Measurements from ENCODE around the gene IGSF10.

The IGSF10 gene

DNA sequence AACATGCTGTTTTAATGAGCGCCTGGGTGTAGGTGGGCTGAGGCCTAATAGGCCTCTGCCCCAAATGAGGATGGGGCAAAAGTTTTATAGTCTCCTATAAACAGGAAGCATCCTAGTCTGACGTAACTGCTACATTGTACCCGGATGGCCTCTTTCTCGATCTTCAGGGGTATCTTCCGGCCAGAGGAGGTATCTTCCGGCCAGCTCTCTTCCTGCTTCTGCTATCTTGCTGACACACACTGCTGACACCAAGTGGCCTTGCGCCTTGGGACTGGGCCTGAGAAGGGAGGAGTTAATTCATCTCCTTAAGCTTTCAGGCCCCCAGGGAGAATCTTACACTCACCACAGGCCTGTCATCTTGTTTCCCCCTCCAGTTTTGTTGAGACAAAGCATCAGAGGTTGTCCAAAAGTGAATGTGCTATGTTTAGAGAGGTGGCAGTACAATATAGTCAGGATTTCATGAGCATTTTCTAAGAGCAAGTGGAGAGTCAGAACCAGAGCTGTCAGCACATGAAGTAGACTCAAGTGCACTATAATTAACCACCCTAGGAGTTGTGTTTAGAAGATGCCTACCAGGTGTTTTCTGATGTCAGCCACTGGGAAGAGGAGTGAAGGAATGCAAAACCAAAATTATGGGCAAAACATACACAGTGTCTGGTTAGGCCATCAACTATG lies 15.6 kb upstream of the IGSF10 start:
- H3K36me3 Mint-ChIP-seq: no peaks in the 10 kb centered on the region
- H3K27ac Mint-ChIP-seq: no peak overlapping the region
- H3K4me3 Mint-ChIP-seq: no peak overlapping the region
- H3K27me3 Mint-ChIP-seq: peaks cover 9% of the 10 kb centered on the region
- H3K4me1 Mint-ChIP-seq: no peaks in the 10 kb centered on the region
- H3K9me3 Mint-ChIP-seq: no peaks in the 10 kb centered on the region

DNA sequence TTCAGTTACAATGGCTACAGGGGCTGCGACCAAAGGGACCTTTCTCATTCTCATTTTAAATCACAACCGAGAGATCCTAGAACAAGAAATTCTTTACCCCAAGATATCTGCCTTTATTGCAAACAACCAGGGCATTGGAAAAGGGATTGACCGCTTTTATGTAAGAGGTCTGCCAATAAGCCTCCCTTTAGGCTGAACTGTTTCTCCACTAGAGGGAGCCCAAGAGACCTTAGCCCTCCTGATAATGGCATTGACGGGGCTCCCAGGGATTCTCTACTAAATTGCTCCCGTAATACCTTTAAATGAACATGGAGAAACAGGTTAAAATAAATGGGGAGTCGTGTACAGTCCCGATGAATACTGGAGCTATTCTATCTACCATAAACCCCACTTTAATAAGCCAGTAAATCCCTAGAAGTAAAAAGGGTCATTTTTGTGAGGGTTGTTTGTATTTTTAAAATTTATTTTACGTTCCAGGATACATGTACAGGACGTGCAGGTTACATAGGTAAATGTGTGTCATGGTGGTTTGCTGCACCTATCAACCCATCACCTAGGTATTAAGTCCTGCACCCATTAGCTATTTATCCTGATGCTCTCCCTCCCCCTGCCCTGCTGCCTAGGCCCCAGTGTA lies 7.5 kb upstream of the IGSF10 start:
- Mint-ChIP-seq H3K27ac (no peak overlapping the region), H3K9me3 (no peaks in the 10 kb centered on the region), H3K27me3 (peaks cover 6% of the 10 kb centered on the region), H3K4me3 (no peak overlapping the region), H3K4me1 (no peaks in the 10 kb centered on the region), H3K36me3 (no peaks in the 10 kb centered on the region)

DNA sequence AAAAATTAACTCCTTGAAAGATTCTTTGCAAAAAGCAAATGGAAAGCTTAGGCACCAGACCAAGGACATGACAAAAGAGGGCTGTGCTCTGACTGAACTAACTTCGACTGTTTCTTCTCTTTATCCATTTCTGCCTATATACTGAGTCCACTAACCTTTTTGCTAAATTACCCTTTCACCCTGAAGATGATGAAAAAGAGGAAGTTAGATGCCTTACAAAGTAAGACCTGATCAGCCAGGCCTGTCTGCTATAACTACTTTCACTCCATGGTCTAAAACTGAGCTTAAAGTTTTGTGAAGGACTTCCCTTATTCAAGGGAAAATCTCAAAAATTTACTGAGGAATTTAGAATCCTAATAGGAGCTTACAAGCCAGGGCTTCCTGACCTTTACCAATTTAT lies 6.2 kb upstream of the IGSF10 start:
- Mint-ChIP-seq H3K4me3 (no peak overlapping the region), H3K36me3 (no peaks in the 10 kb centered on the region), H3K9me3 (no peaks in the 10 kb centered on the region), H3K27me3 (peaks cover 8% of the 10 kb centered on the region), H3K27ac (no peak overlapping the region), H3K4me1 (no peaks in the 10 kb centered on the region)

DNA sequence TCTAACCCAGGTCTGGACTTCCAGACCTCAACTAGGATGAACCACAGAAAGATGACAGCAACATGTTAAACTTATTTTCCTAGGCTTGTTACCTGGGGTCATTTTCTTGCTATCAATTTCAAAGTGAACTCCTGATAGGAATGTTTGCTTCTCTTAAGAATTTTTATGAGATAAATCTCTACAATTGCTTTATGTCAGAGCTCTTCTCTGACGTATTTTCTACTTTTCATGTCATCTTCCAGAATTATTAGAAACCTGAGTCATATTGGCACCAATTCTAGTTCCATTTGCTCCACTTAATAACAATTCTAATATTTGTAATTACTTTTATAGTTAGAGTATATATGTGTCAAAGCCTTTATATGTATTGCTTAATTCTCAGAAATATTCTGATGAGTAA lies 2.1 kb upstream of the IGSF10 start:
- Mint-ChIP-seq H3K27me3 (peaks cover 17% of the 10 kb centered on the region), H3K4me3 (no peak overlapping the region), H3K27ac (no peak overlapping the region), H3K9me3 (no peaks in the 10 kb centered on the region), H3K4me1 (no peaks in the 10 kb centered on the region), H3K36me3 (no peaks in the 10 kb centered on the region)

DNA sequence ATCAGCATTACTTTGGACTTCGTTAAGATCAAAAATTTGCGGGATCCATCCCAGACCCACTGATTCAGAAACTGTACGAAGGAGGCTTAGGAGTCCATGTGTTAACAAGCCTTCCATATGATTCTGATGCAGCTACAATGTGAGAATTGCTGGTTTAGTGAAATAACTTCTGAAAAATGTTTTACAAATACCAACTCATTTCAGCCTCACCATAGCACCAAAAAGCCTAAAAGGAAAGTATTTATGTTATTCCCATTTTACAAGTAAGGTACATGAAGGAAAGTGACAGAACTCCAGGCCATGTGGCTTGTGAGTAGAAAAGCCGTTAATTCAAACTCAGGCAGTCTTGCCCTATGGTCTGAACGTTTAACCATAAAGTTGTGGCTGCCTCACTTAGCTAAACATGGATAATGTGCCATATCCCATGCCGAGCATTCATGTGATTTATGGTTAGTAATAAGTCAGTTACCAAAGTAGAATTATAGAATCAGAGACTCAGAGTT lies 1.5 kb upstream of the IGSF10 start:
- H3K27ac Mint-ChIP-seq: no peak overlapping the region
- H3K36me3 Mint-ChIP-seq: no peaks in the 10 kb centered on the region
- no peaks in the 10 kb centered on the region for H3K4me1 Mint-ChIP-seq
- H3K9me3 Mint-ChIP-seq: no peaks in the 10 kb centered on the region
- H3K27me3 Mint-ChIP-seq: peaks cover 17% of the 10 kb centered on the region
- no peak overlapping the region for H3K4me3 Mint-ChIP-seq

DNA sequence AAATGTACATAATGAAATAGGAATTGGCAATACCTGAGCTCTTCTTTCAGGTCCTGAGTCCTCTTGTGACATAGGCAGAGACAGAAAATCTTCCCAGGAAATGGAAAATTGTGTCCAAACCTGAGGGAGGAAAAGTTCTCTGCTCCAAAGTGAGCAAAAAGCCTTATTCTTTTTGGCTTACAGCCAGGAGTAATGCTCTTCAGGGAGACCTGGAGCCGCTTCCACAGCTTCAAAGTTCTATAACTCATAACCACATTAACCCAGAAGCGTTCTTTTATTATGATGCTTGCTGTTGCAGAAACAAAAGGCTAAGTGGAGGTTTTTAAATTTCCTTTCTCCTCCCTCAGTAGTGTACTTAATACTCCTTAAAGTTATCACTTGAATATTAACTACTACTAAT lies 633 bp downstream of the IGSF10 start:
- peaks cover 15% of the 10 kb centered on the region for H3K27me3 Mint-ChIP-seq
- no peaks in the 10 kb centered on the region for H3K4me1 Mint-ChIP-seq

DNA sequence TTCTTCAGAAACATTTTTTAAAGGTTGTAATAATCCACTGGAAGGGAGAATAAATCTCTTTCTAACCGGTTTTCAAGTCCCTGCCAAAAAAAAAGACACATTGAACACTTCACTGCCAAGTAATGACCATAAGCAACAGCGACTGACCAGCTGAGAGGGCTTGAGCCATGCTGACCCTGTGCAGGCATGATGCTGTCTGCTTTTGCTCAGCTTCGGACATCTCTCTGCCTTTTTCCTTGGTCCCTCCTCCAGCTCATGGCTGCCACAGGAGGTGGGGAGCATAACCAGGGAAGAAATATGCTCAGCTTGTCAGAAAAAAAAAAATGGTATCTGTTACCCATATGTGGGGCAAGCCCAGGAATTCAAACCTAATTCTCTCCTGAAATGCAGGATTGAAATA lies 1.5 kb downstream of the IGSF10 start:
- H3K36me3 Mint-ChIP-seq: no peaks in the 10 kb centered on the region
- no peaks in the 10 kb centered on the region for H3K9me3 Mint-ChIP-seq
- H3K27me3 Mint-ChIP-seq: peaks cover 14% of the 10 kb centered on the region
- no peaks in the 10 kb centered on the region for H3K4me1 Mint-ChIP-seq
- H3K27ac Mint-ChIP-seq: no peak overlapping the region
- H3K4me3 Mint-ChIP-seq: no peak overlapping the region

More for the DNA sequence above, 633 bp downstream of the IGSF10 start:
- H3K9me3 Mint-ChIP-seq: no peaks in the 10 kb centered on the region
- no peaks in the 10 kb centered on the region for H3K36me3 Mint-ChIP-seq
- peak overlapping the region; percentile 8 for H3K4me3 Mint-ChIP-seq
- H3K27ac Mint-ChIP-seq: no peak overlapping the region

DNA sequence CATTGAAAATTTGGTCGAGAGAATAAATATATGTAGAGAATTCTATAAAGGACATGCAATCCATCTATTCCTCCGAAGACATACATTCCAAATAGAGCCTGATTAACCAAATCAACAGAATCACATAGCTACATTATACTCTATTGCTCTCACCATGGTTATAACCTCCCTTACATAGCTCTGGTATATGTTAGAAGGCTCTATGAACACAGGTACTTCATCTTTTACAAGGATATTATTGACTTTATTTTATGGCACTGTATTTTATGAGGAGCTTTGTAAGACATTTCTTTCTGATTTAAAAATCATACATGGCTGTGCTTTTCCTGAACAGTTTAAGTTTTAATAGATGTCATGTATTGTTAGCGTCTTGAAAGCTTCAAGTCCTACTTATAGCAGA lies 4.8 kb downstream of the IGSF10 start:
- Mint-ChIP-seq H3K27me3 (peaks cover 4% of the 10 kb centered on the region), H3K27ac (no peak overlapping the region), H3K36me3 (no peaks in the 10 kb centered on the region), H3K9me3 (no peaks in the 10 kb centered on the region), H3K4me1 (no peaks in the 10 kb centered on the region), H3K4me3 (no peak overlapping the region)

DNA sequence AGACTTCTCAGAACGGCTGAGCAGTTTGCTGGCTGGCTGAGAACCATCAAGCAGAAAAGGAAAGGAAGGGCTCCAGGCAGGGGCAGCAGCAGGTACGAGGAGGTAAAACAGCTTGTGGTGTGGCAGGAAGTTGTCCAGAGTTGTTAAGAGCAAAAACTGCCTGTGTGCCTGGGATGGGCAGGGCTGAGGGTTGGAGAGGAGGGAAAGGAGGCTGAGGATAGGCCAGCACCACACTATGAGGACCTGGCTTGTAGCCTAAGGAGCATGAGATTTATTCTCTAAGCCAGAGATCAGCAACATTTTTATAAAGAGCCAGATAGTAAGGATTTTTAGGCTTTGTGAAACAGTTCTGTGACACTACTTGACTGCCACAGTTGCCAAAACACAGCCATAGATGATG lies 8.0 kb downstream of the IGSF10 start:
- H3K27ac Mint-ChIP-seq: no peak overlapping the region
- no peaks in the 10 kb centered on the region for H3K36me3 Mint-ChIP-seq
- H3K9me3 Mint-ChIP-seq: no peaks in the 10 kb centered on the region
- peaks cover 4% of the 10 kb centered on the region for H3K27me3 Mint-ChIP-seq
- H3K4me1 Mint-ChIP-seq: no peaks in the 10 kb centered on the region
- no peak overlapping the region for H3K4me3 Mint-ChIP-seq

DNA sequence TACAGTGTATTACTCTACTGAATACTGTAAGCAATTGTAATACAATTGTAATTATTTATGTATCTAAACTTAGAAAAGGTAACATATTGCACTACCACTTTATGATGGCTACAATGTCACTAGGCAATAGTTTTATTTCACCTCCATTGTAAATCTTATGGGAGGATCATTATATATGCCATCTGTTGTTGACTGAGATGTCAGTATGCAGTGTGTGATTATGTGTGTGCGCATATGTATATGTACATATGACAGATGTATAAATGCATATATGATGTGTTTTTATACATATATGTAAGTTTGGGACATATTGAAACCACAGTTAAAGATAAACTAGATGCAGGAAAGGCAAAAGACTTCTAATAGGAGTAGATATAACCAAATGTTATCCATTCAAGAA lies 8.5 kb downstream of the IGSF10 start:
- Mint-ChIP-seq H3K4me1 (no peaks in the 10 kb centered on the region), H3K36me3 (no peaks in the 10 kb centered on the region), H3K9me3 (no peaks in the 10 kb centered on the region), H3K27ac (no peak overlapping the region), H3K27me3 (peaks cover 4% of the 10 kb centered on the region), H3K4me3 (no peak overlapping the region)

DNA sequence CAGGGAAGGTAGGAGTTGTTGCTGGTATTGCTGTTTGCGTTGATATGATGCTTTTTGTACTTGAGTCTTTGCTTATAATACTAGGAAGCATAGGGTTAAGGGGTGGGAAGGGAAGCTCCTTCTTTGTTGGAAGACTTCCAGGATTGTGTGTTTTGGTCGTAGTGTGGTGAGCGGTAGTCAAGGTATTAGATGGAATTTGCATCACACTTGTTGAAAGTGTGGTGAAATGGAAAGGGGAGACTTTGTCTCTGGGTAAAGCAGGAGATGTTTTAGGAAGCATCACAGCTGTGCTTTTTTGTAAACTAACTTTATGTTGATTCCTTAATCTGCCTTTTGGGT lies 14.9 kb downstream of the IGSF10 start:
- Mint-ChIP-seq H3K4me3 (no peak overlapping the region), H3K27ac (no peak overlapping the region), H3K27me3 (peaks cover 7% of the 10 kb centered on the region), H3K9me3 (no peaks in the 10 kb centered on the region), H3K36me3 (no peaks in the 10 kb centered on the region), H3K4me1 (no peaks in the 10 kb centered on the region)

DNA sequence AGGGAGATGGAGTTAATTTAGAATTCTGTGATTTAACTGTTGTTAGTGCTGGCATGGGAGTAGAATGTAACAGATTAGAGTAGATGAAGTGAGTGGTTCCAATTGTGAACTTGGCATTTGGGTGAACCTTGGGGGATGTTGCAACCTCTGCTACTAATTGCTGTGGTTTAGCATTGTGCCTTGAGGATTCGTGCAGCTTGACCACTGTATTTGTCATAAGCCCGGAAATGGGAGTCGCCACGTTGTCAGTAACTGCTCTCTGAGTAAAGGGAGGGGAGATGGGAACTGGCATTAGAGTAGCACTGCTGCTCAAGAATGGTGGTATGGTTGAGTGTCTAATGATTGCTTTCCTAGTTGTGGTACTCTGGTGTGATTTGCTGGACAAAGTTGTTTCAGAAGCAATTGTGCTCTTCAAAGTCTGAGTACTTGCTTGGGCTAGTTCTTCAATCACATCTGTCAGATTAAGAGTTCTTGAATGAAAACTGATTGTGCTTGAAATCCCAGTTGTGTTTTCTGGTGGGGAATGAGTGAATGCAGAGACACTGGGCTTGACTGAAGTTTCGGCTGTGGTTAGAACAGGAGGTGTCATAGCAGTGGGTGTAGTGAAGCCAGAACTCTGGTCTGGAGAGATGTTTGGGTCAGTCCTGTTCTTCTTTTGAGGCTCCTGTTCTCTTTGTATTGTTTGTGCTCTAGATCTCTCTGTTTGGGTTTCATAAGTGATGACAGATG lies 15.4 kb downstream of the IGSF10 start:
- Mint-ChIP-seq H3K36me3 (no peaks in the 10 kb centered on the region), H3K4me1 (no peaks in the 10 kb centered on the region), H3K9me3 (no peaks in the 10 kb centered on the region), H3K4me3 (no peak overlapping the region), H3K27me3 (peaks cover 7% of the 10 kb centered on the region), H3K27ac (no peak overlapping the region)

DNA sequence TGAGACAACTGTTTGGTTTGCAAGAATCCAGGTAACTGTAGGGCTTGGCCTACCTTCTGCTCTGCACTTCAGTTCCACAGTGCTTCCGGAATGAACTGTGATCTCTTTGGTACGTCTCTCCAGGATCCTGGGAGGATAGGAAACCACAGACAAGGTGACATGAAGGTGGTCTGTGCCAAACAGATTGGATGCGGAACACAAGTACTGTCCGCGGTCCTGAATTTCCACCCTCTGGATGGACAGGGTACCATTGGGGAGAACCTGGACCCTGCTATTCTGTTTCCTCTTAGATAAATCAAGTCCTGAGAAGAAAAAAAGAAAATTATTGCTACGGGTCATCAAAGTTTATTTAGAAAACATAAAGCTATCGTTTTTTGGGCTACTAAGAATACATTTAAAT lies 17.3 kb downstream of the IGSF10 start:
- Mint-ChIP-seq H3K36me3 (no peaks in the 10 kb centered on the region), H3K27ac (no peak overlapping the region), H3K4me3 (no peak overlapping the region), H3K27me3 (peaks cover 6% of the 10 kb centered on the region), H3K9me3 (no peaks in the 10 kb centered on the region), H3K4me1 (no peaks in the 10 kb centered on the region)

DNA sequence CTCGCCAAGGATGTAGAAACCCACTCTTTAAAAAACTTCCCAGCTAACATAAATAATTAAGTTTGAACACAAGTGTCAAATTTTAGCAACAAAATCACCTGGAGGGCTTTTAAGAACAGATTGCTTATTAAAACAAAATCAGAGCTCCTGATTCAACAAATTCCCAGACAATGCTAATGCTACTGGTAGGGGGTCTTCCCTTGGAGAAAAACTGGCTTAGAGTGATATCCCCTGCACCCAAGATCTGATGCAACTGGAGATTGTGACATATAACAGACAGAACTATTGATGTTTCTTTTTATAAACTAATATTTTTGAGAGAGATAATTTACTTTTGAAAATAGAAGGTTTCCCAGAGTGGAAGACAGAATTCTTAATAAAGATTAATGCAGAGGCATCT lies 19.9 kb downstream of the IGSF10 start:
- Mint-ChIP-seq H3K36me3 (no peaks in the 10 kb centered on the region), H3K27me3 (peaks cover 2% of the 10 kb centered on the region), H3K9me3 (no peaks in the 10 kb centered on the region), H3K4me1 (no peaks in the 10 kb centered on the region), H3K27ac (no peak overlapping the region), H3K4me3 (no peak overlapping the region)

DNA sequence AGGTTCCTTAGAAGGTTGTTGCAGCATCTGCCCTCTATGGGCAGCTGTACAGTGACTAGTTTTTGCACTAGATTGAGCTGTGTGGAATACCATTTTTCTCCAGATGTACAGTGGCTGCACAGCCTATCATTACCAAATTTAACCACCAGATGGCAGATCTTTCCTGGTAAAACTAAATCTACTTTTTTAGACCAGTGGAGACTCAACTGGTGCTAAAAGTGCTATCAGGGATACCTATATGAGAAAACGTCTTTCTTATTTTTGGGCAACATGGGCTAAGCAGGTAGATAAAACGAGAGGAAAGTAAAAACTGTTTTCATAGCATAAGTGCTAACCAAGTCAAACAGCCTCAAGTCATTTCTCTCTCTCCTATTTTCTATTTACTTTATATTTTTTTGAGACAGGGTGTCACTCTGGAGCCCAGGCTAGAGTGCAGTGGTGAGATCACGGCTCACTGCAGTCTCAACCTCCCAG lies 21.2 kb downstream of the IGSF10 start:
- H3K4me1 Mint-ChIP-seq: no peaks in the 10 kb centered on the region
- no peak overlapping the region for H3K4me3 Mint-ChIP-seq
- H3K27ac Mint-ChIP-seq: no peak overlapping the region

DNA sequence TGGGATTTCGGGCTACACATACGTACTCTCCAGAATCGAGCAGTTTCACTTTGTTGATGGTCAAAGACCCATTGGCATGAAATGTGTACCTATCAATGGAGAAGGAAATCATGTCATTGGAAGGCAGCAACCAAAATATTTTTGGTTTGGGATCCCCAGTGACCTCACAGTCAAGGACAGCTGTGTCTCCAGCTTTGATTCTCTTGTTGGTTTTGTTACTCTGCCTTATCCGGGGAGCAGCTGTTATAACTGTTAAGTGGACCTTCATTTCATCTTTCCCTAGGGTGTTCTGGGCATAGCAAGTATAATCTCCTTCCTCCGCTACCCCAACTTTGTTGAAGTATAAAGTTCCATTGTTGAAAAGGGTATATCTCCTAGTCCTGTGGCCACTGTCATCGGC lies 23.0 kb downstream of the IGSF10 start:
- Mint-ChIP-seq H3K9me3 (no peaks in the 10 kb centered on the region), H3K27ac (no peak overlapping the region), H3K4me1 (no peaks in the 10 kb centered on the region), H3K36me3 (no peaks in the 10 kb centered on the region), H3K27me3 (peaks cover 2% of the 10 kb centered on the region), H3K4me3 (no peak overlapping the region)

More for the DNA sequence above, 21.2 kb downstream of the IGSF10 start:
- peaks cover 2% of the 10 kb centered on the region for H3K27me3 Mint-ChIP-seq
- no peaks in the 10 kb centered on the region for H3K9me3 Mint-ChIP-seq
- no peaks in the 10 kb centered on the region for H3K36me3 Mint-ChIP-seq
